ENCODE results near the gene SLC30A4.

GRCh38 chr15:45442507-45443135 is 79.9 kb downstream of the SLC30A4 start:
- no peak for TF ChIP-seq POLR2A (IDR thresholded peaks at IDR 0.05)
- no peak for TF ChIP-seq EP300 (IDR thresholded peaks at IDR 0.05)
- TF ChIP-seq CTCF (IDR thresholded peaks at IDR 0.05): no peak
